GM18867 (cell line): ENCODE results near the gene ULK4.
"Not testable (repeated sequence)": the region's sequence is repeated elsewhere in the genome, so short reads cannot be mapped to it uniquely, and the experiment has no call there.

ENCODE experiments used
- ATAC-seq: cut with Tn5 transposase; IDR thresholded peaks from one replicate; pipeline ENCODE4 v1.9.1; 2021; ENCODE audit warnings: mild to moderate bottlenecking, moderate library complexity; ENCODE audit not compliant: unreplicated experiment

ULK4 gene

GRCh38 chr3:41592753-41593510 lies 369.0 kb downstream of the ULK4 start:
- ATAC-seq, result no peak

- ATAC-seq, result no peak
Measured at GRCh38 chr3:41583014-41583413, 378.9 kb downstream of the ULK4 start.

GRCh38 chr3:41581700-41582099 lies 380.2 kb downstream of the ULK4 start:
- peak; percentile 99 for ATAC-seq

GRCh38 chr3:41580274-41580959 lies 381.5 kb downstream of the ULK4 start:
- no peak for ATAC-seq

- no peak for ATAC-seq
Measured at GRCh38 chr3:41579861-41580260, 382.0 kb downstream of the ULK4 start.

- ATAC-seq, result no peak
Measured at GRCh38 chr3:41578798-41579197, 383.1 kb downstream of the ULK4 start.

GRCh38 chr3:41575724-41576123 lies 386.2 kb downstream of the ULK4 start:
- ATAC-seq, result no peak

- no peak for ATAC-seq
Measured at GRCh38 chr3:41574900-41575299, 387.0 kb downstream of the ULK4 start.

- no peak for ATAC-seq
Measured at GRCh38 chr3:41573591-41573990, 388.3 kb downstream of the ULK4 start.

- ATAC-seq, result no peak
Measured at GRCh38 chr3:41572092-41572491, 389.8 kb downstream of the ULK4 start.

- ATAC-seq, result no peak
Measured at GRCh38 chr3:41569632-41570305, 392.1 kb downstream of the ULK4 start.

- ATAC-seq, result no peak
Measured at GRCh38 chr3:41565948-41566514, 395.9 kb downstream of the ULK4 start.

GRCh38 chr3:41565003-41565402 lies 396.9 kb downstream of the ULK4 start:
- no peak for ATAC-seq

- ATAC-seq, result not testable (repeated sequence)
Measured at GRCh38 chr3:41556245-41556644, 405.7 kb downstream of the ULK4 start.

- ATAC-seq, result no peak
Measured at GRCh38 chr3:41532976-41533375, 428.9 kb downstream of the ULK4 start.

GRCh38 chr3:41526995-41527573 lies 434.8 kb downstream of the ULK4 start:
- no peak for ATAC-seq

GRCh38 chr3:41525303-41526064 lies 436.4 kb downstream of the ULK4 start:
- ATAC-seq, result peak; percentile 42

GRCh38 chr3:41523897-41524296 lies 438.0 kb downstream of the ULK4 start:
- no peak for ATAC-seq

GRCh38 chr3:41522612-41523011 lies 439.3 kb downstream of the ULK4 start:
- ATAC-seq, result peak; percentile 69

GRCh38 chr3:41521010-41521655 lies 440.8 kb downstream of the ULK4 start:
- no peak for ATAC-seq
